H1 (cell line): ENCODE results near the gene GRID2. TPM values are rescaled to one million over a fixed set of nuclear protein-coding genes. Genes with fewer than 3 reads are reported as not detected.

Experiments used
- CHD1 ChIP-seq: IDR thresholded peaks from 2 replicates; pipeline ENCODE4 v1.6.1; 2012; ENCODE audit warnings: low read depth, low read length, improper control_type of control experiment
- HDAC2 ChIP-seq, 2 experiments: fragments of 300-600 bp in 1 of 2; sonication (generic) in 1 of 2; IDR thresholded peaks; 2 replicates each; pipeline ENCODE4 v1.6.1; 2011 to 2012; ENCODE audit warnings: low read depth in 2 of 2, low read length in 2 of 2, mild to moderate bottlenecking in 2 of 2, moderate library complexity in 2 of 2, borderline replicate concordance in 1 of 2, inconsistent platforms in 1 of 2
- NANOG ChIP-seq: IDR thresholded peaks from 2 replicates; pipeline ENCODE4 v1.6.1; 2011; ENCODE audit warnings: low read length, low read depth, mild to moderate bottlenecking, inconsistent platforms; ENCODE audit not compliant: insufficient read depth, poor library complexity, severe bottlenecking
- POU5F1 ChIP-seq: IDR thresholded peaks from 2 replicates; pipeline ENCODE4 v1.6.1; 2011; ENCODE audit warnings: low read depth, mild to moderate bottlenecking, low read length, moderate library complexity
- RFX5 ChIP-seq: IDR thresholded peaks from 2 replicates; pipeline ENCODE4 v1.6.1; 2011; ENCODE audit warnings: low read depth, low read length, improper control_type of control experiment, borderline replicate concordance
- SIX5 ChIP-seq: IDR thresholded peaks from 2 replicates; pipeline ENCODE4 v1.6.1; 2011; ENCODE audit warnings: mild to moderate bottlenecking, low read depth, low read length
- TBP ChIP-seq: IDR thresholded peaks from 2 replicates; pipeline ENCODE4 v1.6.1; 2011; ENCODE audit warnings: low read depth, low read length, improper control_type of control experiment
- TEAD4 ChIP-seq: IDR thresholded peaks from 2 replicates; pipeline ENCODE4 v1.6.1; 2012; ENCODE audit warnings: low read depth, low read length, inconsistent platforms, mixed read lengths
- YY1 ChIP-seq: IDR thresholded peaks from 2 replicates; pipeline ENCODE4 v1.6.1; 2011; ENCODE audit warnings: low read depth, mild to moderate bottlenecking, low read length
- polyA plus RNA-seq, 7 experiments: library from polyadenylated mRNA; depleted of rRNA in 3 of 7; stranded (reverse) in 5 of 7; unstranded in 2 of 7; fragments of >200 nt in 5 of 7; fragments of 200-250 nt in 2 of 7; gene quantifications; 1 replicate in 5 of 7; 2 replicates in 1 of 7; 4 replicates in 1 of 7; pipeline versions ENCODE4 v1.2.1 to v1.2.3, GENCODE V29; 2011 to 2013; ENCODE audit warnings: missing spikeins in 2 of 7, mixed read lengths in 2 of 7
- total RNA-seq: library from RNA; stranded (reverse); fragmentation: NEBNext Ultra II Directional; extraction: Animal tissue kit (Norgen Biotek cat#: 25700); gene quantifications from 2 replicates; pipeline ENCODE4 v1.2.1, GENCODE V29; 2021
- TF ChIP-seq, protein P1 (sequence below): fragments of 300-600 bp; sonication (generic); IDR thresholded peaks from 2 replicates; pipeline ENCODE4 v1.7.1; 2012; ENCODE audit warnings: low read length, moderate library complexity, mild to moderate bottlenecking, inconsistent platforms; ENCODE audit not compliant: insufficient replicate concordance
- TF ChIP-seq, protein P2 (sequence below): IDR thresholded peaks from 2 replicates; pipeline ENCODE4 v1.6.1; 2012; ENCODE audit warnings: inconsistent platforms

The GRID2 gene
- total and polyA plus RNA-seq, 2 of the 8 experiments (the other 6 are each of a cell fraction or from before 2014, with no cell fraction given), result 31.1 to 81.9 TPM

DNA sequence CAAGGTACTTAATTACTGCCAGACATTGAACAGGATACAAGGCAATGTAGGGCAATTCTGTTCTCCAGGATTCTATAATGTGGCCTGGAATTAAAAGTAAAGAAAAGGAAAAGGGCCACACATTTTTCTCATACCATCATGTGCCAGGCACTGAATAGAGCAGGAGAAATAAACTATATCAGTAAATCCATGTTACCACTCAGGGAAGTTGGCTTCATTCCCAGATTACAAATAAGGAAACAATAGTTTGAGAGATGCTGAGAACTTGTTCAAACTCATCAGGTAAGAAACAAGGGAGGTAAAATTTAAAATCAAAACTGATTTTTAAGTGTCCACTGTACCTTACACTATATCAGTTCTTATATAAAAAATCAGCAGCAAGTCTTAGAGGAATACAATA is 879.8 kb downstream of the GRID2 start (continued):
- TF ChIP-seq, protein P1, sequence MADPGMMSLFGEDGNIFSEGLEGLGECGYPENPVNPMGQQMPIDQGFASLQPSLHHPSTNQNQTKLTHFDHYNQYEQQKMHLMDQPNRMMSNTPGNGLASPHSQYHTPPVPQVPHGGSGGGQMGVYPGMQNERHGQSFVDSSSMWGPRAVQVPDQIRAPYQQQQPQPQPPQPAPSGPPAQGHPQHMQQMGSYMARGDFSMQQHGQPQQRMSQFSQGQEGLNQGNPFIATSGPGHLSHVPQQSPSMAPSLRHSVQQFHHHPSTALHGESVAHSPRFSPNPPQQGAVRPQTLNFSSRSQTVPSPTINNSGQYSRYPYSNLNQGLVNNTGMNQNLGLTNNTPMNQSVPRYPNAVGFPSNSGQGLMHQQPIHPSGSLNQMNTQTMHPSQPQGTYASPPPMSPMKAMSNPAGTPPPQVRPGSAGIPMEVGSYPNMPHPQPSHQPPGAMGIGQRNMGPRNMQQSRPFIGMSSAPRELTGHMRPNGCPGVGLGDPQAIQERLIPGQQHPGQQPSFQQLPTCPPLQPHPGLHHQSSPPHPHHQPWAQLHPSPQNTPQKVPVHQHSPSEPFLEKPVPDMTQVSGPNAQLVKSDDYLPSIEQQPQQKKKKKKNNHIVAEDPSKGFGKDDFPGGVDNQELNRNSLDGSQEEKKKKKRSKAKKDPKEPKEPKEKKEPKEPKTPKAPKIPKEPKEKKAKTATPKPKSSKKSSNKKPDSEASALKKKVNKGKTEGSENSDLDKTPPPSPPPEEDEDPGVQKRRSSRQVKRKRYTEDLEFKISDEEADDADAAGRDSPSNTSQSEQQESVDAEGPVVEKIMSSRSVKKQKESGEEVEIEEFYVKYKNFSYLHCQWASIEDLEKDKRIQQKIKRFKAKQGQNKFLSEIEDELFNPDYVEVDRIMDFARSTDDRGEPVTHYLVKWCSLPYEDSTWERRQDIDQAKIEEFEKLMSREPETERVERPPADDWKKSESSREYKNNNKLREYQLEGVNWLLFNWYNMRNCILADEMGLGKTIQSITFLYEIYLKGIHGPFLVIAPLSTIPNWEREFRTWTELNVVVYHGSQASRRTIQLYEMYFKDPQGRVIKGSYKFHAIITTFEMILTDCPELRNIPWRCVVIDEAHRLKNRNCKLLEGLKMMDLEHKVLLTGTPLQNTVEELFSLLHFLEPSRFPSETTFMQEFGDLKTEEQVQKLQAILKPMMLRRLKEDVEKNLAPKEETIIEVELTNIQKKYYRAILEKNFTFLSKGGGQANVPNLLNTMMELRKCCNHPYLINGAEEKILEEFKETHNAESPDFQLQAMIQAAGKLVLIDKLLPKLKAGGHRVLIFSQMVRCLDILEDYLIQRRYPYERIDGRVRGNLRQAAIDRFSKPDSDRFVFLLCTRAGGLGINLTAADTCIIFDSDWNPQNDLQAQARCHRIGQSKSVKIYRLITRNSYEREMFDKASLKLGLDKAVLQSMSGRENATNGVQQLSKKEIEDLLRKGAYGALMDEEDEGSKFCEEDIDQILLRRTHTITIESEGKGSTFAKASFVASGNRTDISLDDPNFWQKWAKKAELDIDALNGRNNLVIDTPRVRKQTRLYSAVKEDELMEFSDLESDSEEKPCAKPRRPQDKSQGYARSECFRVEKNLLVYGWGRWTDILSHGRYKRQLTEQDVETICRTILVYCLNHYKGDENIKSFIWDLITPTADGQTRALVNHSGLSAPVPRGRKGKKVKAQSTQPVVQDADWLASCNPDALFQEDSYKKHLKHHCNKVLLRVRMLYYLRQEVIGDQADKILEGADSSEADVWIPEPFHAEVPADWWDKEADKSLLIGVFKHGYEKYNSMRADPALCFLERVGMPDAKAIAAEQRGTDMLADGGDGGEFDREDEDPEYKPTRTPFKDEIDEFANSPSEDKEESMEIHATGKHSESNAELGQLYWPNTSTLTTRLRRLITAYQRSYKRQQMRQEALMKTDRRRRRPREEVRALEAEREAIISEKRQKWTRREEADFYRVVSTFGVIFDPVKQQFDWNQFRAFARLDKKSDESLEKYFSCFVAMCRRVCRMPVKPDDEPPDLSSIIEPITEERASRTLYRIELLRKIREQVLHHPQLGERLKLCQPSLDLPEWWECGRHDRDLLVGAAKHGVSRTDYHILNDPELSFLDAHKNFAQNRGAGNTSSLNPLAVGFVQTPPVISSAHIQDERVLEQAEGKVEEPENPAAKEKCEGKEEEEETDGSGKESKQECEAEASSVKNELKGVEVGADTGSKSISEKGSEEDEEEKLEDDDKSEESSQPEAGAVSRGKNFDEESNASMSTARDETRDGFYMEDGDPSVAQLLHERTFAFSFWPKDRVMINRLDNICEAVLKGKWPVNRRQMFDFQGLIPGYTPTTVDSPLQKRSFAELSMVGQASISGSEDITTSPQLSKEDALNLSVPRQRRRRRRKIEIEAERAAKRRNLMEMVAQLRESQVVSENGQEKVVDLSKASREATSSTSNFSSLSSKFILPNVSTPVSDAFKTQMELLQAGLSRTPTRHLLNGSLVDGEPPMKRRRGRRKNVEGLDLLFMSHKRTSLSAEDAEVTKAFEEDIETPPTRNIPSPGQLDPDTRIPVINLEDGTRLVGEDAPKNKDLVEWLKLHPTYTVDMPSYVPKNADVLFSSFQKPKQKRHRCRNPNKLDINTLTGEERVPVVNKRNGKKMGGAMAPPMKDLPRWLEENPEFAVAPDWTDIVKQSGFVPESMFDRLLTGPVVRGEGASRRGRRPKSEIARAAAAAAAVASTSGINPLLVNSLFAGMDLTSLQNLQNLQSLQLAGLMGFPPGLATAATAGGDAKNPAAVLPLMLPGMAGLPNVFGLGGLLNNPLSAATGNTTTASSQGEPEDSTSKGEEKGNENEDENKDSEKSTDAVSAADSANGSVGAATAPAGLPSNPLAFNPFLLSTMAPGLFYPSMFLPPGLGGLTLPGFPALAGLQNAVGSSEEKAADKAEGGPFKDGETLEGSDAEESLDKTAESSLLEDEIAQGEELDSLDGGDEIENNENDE, result no peak
- no peak for TF ChIP-seq RFX5
- TF ChIP-seq TBP, result no peak
- no peak for TF ChIP-seq POU5F1
- no peak for TF ChIP-seq HDAC2 (IDR thresholded peaks at IDR 0.05; ENCODE audit: borderline replicate concordance in 1 of 2, low read depth in 2 of 2, low read length in 2 of 2)
- TF ChIP-seq NANOG, result no peak
- TF ChIP-seq YY1, result no peak
- no peak for TF ChIP-seq CHD1
- TF ChIP-seq TEAD4, result no peak
- TF ChIP-seq SIX5, result no peak
- TF ChIP-seq, protein P2, sequence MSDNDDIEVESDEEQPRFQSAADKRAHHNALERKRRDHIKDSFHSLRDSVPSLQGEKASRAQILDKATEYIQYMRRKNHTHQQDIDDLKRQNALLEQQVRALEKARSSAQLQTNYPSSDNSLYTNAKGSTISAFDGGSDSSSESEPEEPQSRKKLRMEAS, result no peak
